ENCODE data around the gene ZC2HC1B. TPM values are rescaled to one million over a fixed set of nuclear protein-coding genes. Genes with fewer than 3 reads are reported as not detected.

The ZC2HC1B gene
- total RNA-seq, 1 donor from 2014 or later: not detected

- Histone ChIP-seq H3K4me3 (no peak overlapping the region), H3K9ac (no peak overlapping the region), H3K9me3 (ENCODE audit: low read depth) (no peaks in the 10 kb centered on the region), H3K36me3 (no peaks in the 10 kb centered on the region), H3K79me2 (ENCODE audit: low read depth) (no peaks in the 10 kb centered on the region), H3K4me2 (no peak overlapping the region), H3K4me1 (peaks cover 37% of the 10 kb centered on the region), H3F3A (ENCODE audit: low read depth) (peaks cover 18% of the 10 kb centered on the region), H3K27me3 (peaks cover 13% of the 10 kb centered on the region), H3K27ac (no peak overlapping the region), H2AFZ (replicated peaks) (no peak overlapping the region), H4K20me1 (ENCODE audit: low read depth) (no peaks in the 10 kb centered on the region)
- Mint-ChIP-seq H3K27ac (no peak overlapping the region), H3K4me1 (peaks cover 2% of the 10 kb centered on the region), H3K27me3 (ENCODE audit: insufficient read depth, low read depth) (peaks cover 2% of the 10 kb centered on the region), H3K36me3 (peaks cover 24% of the 10 kb centered on the region), H3K4me3 (no peak overlapping the region), H3K9me3 (no peaks in the 10 kb centered on the region)
- DNase-seq (ENCODE audit: low spot score): peak; percentile 35
- TF ChIP-seq EZH2phosphoT487 (IDR thresholded peaks at IDR 0.05) (no peak), EZH2 (IDR thresholded peaks at IDR 0.05) (no peak), CTCF (IDR thresholded peaks at IDR 0.05) (peak; percentile 23)
Measured at GRCh38 chr6:143953922-143954321, 89.6 kb downstream of the ZC2HC1B start.

GRCh38 chr6:143955971-143956370 lies 91.7 kb downstream of the ZC2HC1B start:
- Histone ChIP-seq H4K20me1 (ENCODE audit: low read depth) (no peaks in the 10 kb centered on the region), H3K9me3 (ENCODE audit: low read depth) (no peaks in the 10 kb centered on the region), H3K27me3 (peaks cover 26% of the 10 kb centered on the region), H3K9ac (no peak overlapping the region), H3F3A (ENCODE audit: low read depth) (peaks cover 38% of the 10 kb centered on the region), H3K27ac (no peak overlapping the region), H3K4me2 (no peak overlapping the region), H3K4me3 (no peak overlapping the region), H3K4me1 (peaks cover 57% of the 10 kb centered on the region), H3K36me3 (no peaks in the 10 kb centered on the region), H2AFZ (replicated peaks) (no peak overlapping the region), H3K79me2 (ENCODE audit: low read depth) (no peaks in the 10 kb centered on the region)
- no peak overlapping the region for H3K4me3 Mint-ChIP-seq
- no peaks in the 10 kb centered on the region for H3K27me3 Mint-ChIP-seq (ENCODE audit: insufficient read depth, low read depth)
- peaks cover 2% of the 10 kb centered on the region for H3K4me1 Mint-ChIP-seq
- DNase-seq (ENCODE audit: low spot score): no peak
- H3K36me3 Mint-ChIP-seq: peaks cover 19% of the 10 kb centered on the region
- TF ChIP-seq CTCF (IDR thresholded peaks at IDR 0.05) (no peak), EZH2 (IDR thresholded peaks at IDR 0.05) (no peak), EZH2phosphoT487 (IDR thresholded peaks at IDR 0.05) (no peak)
- H3K27ac Mint-ChIP-seq: no peak overlapping the region
- H3K9me3 Mint-ChIP-seq: no peaks in the 10 kb centered on the region

GRCh38 chr6:143957679-143958274 lies 93.5 kb downstream of the ZC2HC1B start:
- H3K27me3 Mint-ChIP-seq (ENCODE audit: insufficient read depth, low read depth): no peaks in the 10 kb centered on the region
- no peaks in the 10 kb centered on the region for H3K4me1 Mint-ChIP-seq
- H3K36me3 ChIP-seq: no peaks in the 10 kb centered on the region
- peak overlapping the region; percentile 98 for H3K27ac ChIP-seq
- H3K4me1 ChIP-seq: peaks cover 74% of the 10 kb centered on the region
- no peak for TF ChIP-seq EZH2phosphoT487 (IDR thresholded peaks at IDR 0.05)
- no peak for TF ChIP-seq CTCF (IDR thresholded peaks at IDR 0.05)
- no peak for TF ChIP-seq EZH2 (IDR thresholded peaks at IDR 0.05)
- H3K36me3 Mint-ChIP-seq: peaks cover 3% of the 10 kb centered on the region
- H3K9ac ChIP-seq: no peak overlapping the region
- peak overlapping the region; percentile 33 for H3K4me3 Mint-ChIP-seq
- peak overlapping the region; percentile 76 for H3K27ac Mint-ChIP-seq
- peak overlapping the region; percentile 84 for H3K4me2 ChIP-seq
- H3K9me3 ChIP-seq (ENCODE audit: low read depth): no peaks in the 10 kb centered on the region
- no peak overlapping the region for H3K4me3 ChIP-seq
- peaks cover 21% of the 10 kb centered on the region for H3K27me3 ChIP-seq
- no peaks in the 10 kb centered on the region for H4K20me1 ChIP-seq (ENCODE audit: low read depth)
- no peaks in the 10 kb centered on the region for H3K79me2 ChIP-seq (ENCODE audit: low read depth)
- peaks cover 56% of the 10 kb centered on the region for H3F3A ChIP-seq (ENCODE audit: low read depth)
- H3K9me3 Mint-ChIP-seq: no peaks in the 10 kb centered on the region
- peak; percentile 16 for DNase-seq (ENCODE audit: low spot score)
- no peak overlapping the region for H2AFZ ChIP-seq (replicated peaks)
